Natural killer cell treated with Interleukin-12 subunit alpha and Interleukin-12 subunit beta and Interleukin-15 and Interleukin-18, amount 100 ng/mL, for 72 hours (primary cell): ENCODE results near the gene FLNC. TPM values are rescaled to one million over a fixed set of nuclear protein-coding genes. Genes with fewer than 3 reads are reported as not detected.

Experiments used
- ATAC-seq, 2 donors: fragments of 150-1000 bp; cut with Tn5 transposase in 1 of 2; sonication (Bioruptor Pico), chemical (Tn5 transposase) in 1 of 2; 2 replicates each; pipeline ENCODE4 v1.10.0; 2021
- DNase-seq: peaks from one replicate; pipeline ENCODE4 v3.0.0; 2022; ENCODE audit warnings: low spot score
- H3K27ac Mint-ChIP-seq, 2 donors: 1 replicate in 1 of 2; 2 replicates in 1 of 2; pipeline ENCODE4 v1.8.0; 2022; ENCODE audit warnings: mixed read lengths in 2 of 2, mild to moderate bottlenecking in 1 of 2, moderate library complexity in 1 of 2
- H3K27me3 Mint-ChIP-seq, 2 donors: 1 replicate in 1 of 2; 2 replicates in 1 of 2; pipeline ENCODE4 v1.8.0; 2022; ENCODE audit warnings: mixed read lengths in 2 of 2
- H3K36me3 Mint-ChIP-seq: one replicate; pipeline ENCODE4 v1.8.0; 2022; ENCODE audit warnings: mixed read lengths
- H3K4me1 Mint-ChIP-seq, 2 donors: 1 replicate in 1 of 2; 2 replicates in 1 of 2; pipeline ENCODE4 v1.8.0; 2022; ENCODE audit warnings: low read depth in 2 of 2, mixed read lengths in 2 of 2, mild to moderate bottlenecking in 1 of 2
- H3K4me3 Mint-ChIP-seq: one replicate; pipeline ENCODE4 v1.8.0; 2022; ENCODE audit warnings: mixed read lengths
- H3K9me3 Mint-ChIP-seq: 2 replicates; pipeline ENCODE4 v1.8.0; 2022; ENCODE audit warnings: mixed read lengths
- total RNA-seq, 2 donors: library from RNA; stranded (reverse); gene quantifications; one replicate each; pipeline ENCODE4 v1.2.3, GENCODE V29; 2022

Gene FLNC
- total RNA-seq, 2 donors from 2014 or later = not detected

DNA sequence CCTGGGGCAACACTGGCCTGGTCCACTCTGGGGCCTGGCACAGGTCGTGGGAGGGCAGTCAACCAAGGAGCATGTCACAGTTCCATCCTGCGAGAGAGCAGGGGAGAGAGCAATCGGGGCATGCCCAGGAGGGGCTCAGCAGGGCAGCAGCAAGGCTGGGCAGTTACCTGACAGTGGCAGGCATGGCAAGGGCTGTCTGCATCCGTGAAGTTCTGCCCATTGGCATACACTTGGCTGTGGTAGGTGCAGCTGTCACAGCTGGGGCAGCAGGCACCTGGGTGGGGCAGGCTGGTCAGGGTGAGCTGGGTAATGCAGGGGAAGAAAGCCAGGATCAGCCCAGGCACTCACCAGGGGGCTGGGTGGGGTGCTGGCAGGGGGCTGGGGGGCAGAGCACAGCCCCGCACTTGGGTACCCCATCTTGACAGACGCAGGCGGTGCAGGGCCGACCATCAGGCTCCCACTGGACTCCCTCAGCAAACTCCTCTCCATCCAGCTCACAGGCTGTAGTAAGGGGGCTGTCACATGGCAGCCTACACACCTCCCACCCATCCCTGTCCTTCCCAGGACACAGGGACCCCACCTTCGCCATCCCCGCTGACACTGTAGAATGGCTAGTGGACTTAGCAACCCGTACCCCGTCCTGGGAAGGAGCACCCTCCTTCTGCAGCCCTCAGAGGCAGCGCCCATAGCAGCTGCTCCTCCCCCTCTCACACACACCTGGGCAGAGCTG lies 62.5 kb downstream of the FLNC start:
- ATAC-seq = no peak
- no peak overlapping the region for H3K27ac Mint-ChIP-seq
- peak; percentile 58 for DNase-seq

DNA sequence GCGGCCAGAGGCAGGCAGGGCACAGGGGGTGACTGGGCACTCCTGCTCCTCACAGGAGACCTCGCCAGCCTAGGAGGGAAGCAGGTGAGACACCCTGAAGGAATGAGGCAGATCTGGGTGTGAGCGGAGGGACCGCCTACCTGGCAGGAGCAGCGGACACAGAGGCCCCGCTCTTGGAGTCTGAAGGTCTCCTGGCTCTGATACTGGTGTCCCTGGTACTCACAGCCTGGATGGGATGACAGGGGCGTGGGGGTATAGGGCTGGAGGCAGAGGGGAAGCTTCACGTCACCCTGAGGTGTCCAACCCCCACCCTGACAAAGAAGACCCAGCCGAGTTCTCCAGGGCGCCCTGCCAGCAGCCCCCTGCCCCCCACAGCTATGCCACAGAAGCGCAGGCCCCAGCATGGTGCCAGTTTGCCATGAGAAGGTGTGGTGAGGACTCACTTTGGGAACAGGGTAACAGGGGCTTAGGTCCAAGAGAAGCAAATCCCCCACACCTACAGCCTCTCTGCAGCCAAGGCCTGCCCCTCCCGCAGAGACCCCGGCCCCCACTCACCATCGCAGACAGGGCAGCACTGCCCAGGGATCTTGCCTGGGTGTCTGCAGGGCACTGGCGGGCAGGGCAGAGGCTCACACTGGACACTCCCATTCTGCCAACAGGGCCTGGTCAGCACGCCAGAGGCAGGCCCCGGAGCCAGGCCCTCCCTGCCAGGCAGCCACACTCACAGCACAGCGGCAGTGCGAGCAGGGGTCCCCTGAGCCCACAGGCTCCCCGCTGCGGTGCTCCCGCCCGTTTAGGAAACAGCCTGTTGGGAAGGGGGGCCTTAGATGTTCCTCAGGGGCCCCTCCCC lies 63.3 kb downstream of the FLNC start:
- ATAC-seq (no peak), DNase-seq (peak; percentile 49)
- H3K36me3 Mint-ChIP-seq = no peaks in the 10 kb centered on the region
- H3K27me3 Mint-ChIP-seq = peaks cover 4 to 11% of the 10 kb centered on the region in 2 donors
- no peaks in the 10 kb centered on the region for H3K9me3 Mint-ChIP-seq
- H3K4me3 Mint-ChIP-seq = no peak overlapping the region
- H3K27ac Mint-ChIP-seq = no peak overlapping the region
- no peaks in the 10 kb centered on the region for H3K4me1 Mint-ChIP-seq

More for the DNA sequence above, 62.5 kb downstream of the FLNC start:
- H3K9me3 Mint-ChIP-seq = no peaks in the 10 kb centered on the region
- no peaks in the 10 kb centered on the region for H3K4me1 Mint-ChIP-seq
- no peak overlapping the region for H3K4me3 Mint-ChIP-seq
- no peaks in the 10 kb centered on the region for H3K36me3 Mint-ChIP-seq
- H3K27me3 Mint-ChIP-seq = peaks cover 3 to 11% of the 10 kb centered on the region in 2 donors

DNA sequence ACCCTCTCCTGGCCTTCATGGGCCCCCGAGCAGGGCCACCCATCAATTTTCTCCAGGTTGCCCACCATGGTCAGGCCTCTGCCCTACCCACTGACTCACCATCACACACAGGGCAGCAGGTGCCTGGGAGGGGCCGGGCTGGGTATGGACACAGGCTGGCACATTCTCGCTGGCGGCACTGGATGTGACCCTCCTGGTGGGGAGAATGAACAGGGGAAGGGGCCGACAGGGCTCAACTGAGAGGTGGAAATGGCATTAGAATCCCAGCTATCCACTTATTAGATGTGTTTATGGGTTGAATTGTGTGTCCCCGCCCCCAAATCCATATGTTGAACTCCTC lies 63.9 kb downstream of the FLNC start:
- Mint-ChIP-seq H3K4me1 (no peaks in the 10 kb centered on the region), H3K9me3 (no peaks in the 10 kb centered on the region), H3K27ac (no peak overlapping the region), H3K27me3 (peaks cover 6 to 11% of the 10 kb centered on the region in 2 donors), H3K4me3 (no peak overlapping the region), H3K36me3 (no peaks in the 10 kb centered on the region)
- DNase-seq (peak; percentile 60), ATAC-seq (no peak)

DNA sequence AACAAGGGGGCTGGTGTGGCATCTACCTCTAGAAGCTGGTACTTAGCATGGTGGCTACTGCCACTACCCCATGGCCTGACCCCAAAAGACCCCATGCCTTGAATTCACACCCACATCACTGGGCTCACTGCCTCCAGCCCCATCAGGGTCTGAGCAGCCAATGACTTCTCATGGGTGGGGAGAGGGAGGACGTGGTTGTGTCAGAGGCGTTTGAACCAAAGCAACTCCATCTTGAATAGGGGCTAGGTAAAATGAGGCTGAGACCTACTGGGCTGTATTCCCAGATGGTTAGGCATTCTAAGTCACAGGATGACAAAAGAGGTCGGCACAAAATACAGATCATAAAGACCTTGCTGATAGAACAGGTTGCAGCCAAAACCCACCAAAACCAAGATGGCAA lies 65.1 kb downstream of the FLNC start:
- no peak for ATAC-seq
- H3K27me3 Mint-ChIP-seq = peaks cover 0 to 3% of the 10 kb centered on the region in 2 donors
- no peak overlapping the region for H3K4me3 Mint-ChIP-seq
- peak; percentile 34 for DNase-seq
- no peaks in the 10 kb centered on the region for H3K36me3 Mint-ChIP-seq
- no peaks in the 10 kb centered on the region for H3K4me1 Mint-ChIP-seq
- H3K27ac Mint-ChIP-seq = no peak overlapping the region
- no peaks in the 10 kb centered on the region for H3K9me3 Mint-ChIP-seq

DNA sequence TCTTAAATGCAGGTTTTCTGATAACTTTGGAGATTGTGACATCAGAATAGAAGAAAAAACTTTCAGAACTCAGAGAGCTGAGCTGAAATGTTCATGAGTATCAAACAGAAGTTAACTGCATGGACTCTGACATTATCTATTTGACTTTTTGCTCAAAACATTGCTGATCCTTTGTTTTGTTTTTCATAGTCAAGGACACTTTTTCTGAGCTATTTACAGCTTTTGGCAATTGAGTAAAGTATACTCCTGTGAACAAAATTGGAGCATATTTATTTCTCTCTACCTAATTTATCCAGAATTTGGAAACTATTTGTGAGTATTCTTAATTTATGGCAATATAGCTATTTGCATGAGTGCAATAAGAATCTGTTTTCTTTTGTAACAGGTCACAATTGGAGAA lies 69.2 kb downstream of the FLNC start:
- no peak for ATAC-seq
- peaks cover 5 to 14% of the 10 kb centered on the region in 2 donors for H3K27me3 Mint-ChIP-seq
- H3K9me3 Mint-ChIP-seq = no peaks in the 10 kb centered on the region

DNA sequence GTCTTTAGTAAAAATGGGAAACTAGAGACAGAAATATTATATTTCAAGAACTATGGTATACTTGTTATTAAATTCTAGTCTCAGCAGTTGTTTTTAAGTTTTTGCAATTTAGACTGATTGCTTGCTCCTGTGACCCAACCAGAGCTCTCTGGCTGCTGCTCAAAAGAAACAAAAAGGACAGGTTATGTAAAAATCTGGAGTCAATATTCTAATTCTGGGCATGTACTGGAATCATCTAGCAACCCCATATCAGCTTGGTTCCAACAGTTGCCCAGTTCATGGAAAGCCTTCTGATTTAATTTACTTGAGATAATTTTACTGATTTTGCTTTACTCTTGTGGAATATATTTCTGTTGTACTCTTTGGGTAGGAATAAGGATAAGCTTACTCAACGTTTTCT lies 70.0 kb downstream of the FLNC start:
- DNase-seq (peak; percentile 5), ATAC-seq (no peak)
- H3K36me3 Mint-ChIP-seq = no peaks in the 10 kb centered on the region
- no peak overlapping the region for H3K27ac Mint-ChIP-seq
- peaks cover 0 to 4% of the 10 kb centered on the region in 2 donors for H3K4me1 Mint-ChIP-seq
- H3K4me3 Mint-ChIP-seq = no peak overlapping the region
- peaks cover 5 to 18% of the 10 kb centered on the region in 2 donors for H3K27me3 Mint-ChIP-seq
- no peaks in the 10 kb centered on the region for H3K9me3 Mint-ChIP-seq

More for the DNA sequence above, 69.2 kb downstream of the FLNC start:
- H3K27ac Mint-ChIP-seq = no peak overlapping the region
- no peaks in the 10 kb centered on the region for H3K36me3 Mint-ChIP-seq
- H3K4me3 Mint-ChIP-seq = no peak overlapping the region
- peaks cover 0 to under 1% of the 10 kb centered on the region in 2 donors for H3K4me1 Mint-ChIP-seq
- no peak for DNase-seq

DNA sequence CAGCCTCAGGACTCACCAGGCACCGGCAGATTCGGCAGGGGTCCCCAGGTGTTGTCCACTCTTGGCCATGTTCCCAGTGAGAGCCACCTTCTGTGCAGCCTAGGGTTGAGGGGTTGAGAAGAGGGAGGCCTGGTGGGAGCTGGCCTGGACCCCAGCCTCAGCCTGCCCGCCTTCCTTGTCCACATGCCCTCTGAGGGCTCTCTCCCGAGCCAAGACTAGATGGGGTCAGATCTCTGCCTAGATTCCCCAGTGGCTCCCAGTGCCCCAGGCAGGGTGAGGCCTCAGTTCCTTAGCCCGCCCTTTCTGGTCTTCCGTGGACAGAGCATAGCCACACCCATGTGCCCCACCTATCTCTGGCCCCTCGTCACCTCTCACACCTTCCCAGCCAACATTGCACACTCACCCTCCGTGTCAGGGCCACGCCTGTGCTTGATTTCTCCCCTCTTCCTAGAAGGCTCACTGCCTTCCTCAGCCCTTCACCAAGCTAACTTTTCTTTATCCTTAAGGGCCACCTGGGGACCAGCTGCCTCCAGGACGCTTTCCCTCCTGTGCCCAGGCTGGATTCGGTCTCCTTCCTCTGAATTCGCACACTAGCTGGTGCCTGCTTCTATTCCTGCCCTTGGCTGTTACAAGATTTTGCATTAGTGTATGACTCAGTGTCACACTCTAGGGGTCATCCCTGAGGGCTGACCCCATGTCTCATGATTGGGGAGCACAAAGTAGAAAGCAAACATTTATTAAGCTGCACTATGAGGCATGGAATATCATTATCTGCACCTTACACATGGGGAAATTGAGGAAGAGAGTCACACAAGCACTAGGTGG lies 72.8 kb downstream of the FLNC start:
- no peak overlapping the region for H3K4me3 Mint-ChIP-seq
- peak; percentile 34 for DNase-seq
- no peak overlapping the region for H3K27ac Mint-ChIP-seq
- H3K4me1 Mint-ChIP-seq = peaks cover 0 to 4% of the 10 kb centered on the region in 2 donors
- ATAC-seq = peak in 1 of 2 donors; percentile 34
- H3K9me3 Mint-ChIP-seq = no peaks in the 10 kb centered on the region
- H3K27me3 Mint-ChIP-seq = peaks cover 17 to 22% of the 10 kb centered on the region in 2 donors
- H3K36me3 Mint-ChIP-seq = no peaks in the 10 kb centered on the region

DNA sequence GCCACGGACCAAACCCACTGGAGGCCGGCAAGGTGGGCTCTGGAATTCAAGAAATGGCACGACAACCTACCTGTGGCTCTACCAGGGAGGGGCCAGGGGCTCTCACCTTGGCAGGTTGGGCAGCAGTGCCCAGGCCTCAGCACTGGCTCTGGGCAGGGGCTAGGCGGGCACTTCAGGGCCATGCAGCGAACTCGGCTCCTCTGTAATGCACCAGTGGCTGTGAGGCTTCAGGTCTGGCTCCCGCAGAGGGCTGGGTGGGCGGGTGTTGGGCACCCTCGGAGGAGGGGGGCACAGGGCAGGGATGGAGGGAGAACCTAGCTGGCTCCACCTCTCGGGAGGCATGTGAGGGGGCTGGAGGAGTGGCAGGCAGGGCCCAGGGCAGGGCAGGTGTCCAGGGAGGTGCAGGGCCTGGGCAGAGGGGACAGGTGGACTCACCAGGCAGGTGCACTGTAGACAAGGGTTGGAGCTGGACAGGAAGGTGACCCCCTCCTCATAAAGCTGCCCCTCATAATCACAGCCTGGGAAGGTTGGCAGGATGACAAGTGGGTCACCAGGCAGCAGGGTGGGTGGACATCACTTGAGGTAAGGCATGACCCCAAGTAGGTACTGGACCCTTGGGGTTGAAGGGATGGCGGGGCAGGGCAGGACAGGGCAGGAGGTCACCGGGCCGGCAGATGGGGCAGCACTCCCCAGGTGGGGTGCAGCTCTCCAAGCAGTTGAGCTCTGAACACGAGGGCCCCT lies 73.6 kb downstream of the FLNC start:
- peaks cover 21 to 22% of the 10 kb centered on the region in 2 donors for H3K27me3 Mint-ChIP-seq
- H3K4me3 Mint-ChIP-seq = no peak overlapping the region

DNA sequence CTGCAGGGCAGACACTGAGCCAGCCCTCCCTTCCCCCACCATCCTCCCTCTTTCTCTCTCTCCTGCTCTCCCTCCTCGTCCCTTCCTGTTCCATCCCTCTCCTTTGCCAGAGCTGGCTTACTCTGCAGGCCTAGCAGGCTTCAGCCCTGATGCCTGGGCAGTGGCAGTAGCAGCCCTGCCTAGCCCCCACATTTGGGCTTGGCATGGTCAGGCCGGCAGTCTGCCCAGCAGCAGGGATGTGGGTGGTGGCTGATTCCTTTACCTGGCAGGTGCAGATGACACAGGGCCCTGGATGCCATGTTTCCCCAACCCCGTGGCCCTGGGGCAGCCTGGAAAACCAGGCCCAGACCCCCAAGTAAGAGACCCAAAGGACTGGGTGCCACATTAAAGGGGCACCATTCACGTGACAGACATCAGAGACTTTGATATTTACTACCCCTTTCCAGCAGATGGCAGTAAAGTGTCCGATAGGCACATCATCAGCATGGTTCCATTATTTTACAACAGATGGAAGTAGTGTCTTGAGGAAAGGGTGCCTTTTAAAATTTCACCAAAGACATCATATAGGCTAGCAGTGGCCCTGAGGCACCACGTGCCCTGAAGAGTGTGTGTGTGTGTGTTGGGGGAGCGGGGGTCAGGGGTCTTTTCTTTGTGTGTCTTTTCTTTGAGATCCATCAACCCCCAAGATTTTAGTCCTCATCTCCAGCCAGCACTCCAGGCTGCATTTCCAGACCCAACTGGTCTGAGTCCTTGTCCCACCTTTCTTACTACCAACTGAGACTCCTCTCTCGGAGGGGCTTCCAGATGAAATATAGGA lies 74.4 kb downstream of the FLNC start:
- Mint-ChIP-seq H3K36me3 (no peaks in the 10 kb centered on the region), H3K4me1 (peaks cover 0 to 4% of the 10 kb centered on the region in 2 donors), H3K9me3 (no peaks in the 10 kb centered on the region), H3K27ac (no peak overlapping the region), H3K27me3 (peaks cover 25 to 26% of the 10 kb centered on the region in 2 donors), H3K4me3 (no peak overlapping the region)
- ATAC-seq (peak; percentile 47 to 60), DNase-seq (peak; percentile 57)

More for the DNA sequence above, 73.6 kb downstream of the FLNC start:
- peaks cover 0 to 4% of the 10 kb centered on the region in 2 donors for H3K4me1 Mint-ChIP-seq
- no peaks in the 10 kb centered on the region for H3K9me3 Mint-ChIP-seq
- ATAC-seq (peak in 1 of 2 donors; percentile 10), DNase-seq (peak; percentile 56)
- H3K27ac Mint-ChIP-seq = no peak overlapping the region
- no peaks in the 10 kb centered on the region for H3K36me3 Mint-ChIP-seq

DNA sequence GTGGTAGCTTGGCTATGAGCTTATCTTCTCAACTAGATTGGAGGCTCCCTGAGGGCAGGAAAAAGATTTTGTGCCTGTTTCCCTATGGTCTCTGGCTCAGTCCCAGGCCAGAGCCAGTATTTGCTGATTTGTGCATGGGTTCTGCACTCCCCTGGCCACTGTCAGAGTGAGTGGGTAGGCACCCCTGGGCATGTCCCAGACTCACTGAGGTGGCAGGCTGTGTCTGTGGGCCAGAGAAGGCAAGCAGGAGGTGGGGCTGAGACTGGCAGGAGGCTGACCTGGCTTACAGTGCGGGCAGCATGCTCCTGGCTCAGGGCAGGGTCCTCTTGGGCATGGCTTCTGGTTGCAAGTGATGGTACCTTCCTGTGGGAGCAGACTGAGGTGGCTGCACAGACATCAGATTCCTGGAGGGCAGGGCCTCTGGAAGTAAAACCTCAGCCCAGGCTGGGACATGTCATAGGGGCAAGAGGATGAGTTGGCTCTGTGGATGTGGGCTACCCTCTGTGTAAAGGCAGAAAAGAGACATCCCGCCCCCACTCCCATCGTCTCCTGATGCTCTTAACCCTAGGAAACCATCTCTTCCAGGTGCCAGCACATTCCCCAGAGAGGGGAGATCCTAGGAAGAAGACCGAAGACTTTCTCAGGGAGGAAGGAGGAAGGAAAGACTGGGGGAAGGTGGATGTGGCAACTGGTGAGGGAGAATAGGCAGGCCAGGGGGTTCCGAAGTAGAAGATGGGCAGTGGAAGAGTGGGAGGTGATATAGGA lies 76.0 kb downstream of the FLNC start:
- H3K27me3 Mint-ChIP-seq = peaks cover 35 to 36% of the 10 kb centered on the region in 2 donors
- DNase-seq = no peak

DNA sequence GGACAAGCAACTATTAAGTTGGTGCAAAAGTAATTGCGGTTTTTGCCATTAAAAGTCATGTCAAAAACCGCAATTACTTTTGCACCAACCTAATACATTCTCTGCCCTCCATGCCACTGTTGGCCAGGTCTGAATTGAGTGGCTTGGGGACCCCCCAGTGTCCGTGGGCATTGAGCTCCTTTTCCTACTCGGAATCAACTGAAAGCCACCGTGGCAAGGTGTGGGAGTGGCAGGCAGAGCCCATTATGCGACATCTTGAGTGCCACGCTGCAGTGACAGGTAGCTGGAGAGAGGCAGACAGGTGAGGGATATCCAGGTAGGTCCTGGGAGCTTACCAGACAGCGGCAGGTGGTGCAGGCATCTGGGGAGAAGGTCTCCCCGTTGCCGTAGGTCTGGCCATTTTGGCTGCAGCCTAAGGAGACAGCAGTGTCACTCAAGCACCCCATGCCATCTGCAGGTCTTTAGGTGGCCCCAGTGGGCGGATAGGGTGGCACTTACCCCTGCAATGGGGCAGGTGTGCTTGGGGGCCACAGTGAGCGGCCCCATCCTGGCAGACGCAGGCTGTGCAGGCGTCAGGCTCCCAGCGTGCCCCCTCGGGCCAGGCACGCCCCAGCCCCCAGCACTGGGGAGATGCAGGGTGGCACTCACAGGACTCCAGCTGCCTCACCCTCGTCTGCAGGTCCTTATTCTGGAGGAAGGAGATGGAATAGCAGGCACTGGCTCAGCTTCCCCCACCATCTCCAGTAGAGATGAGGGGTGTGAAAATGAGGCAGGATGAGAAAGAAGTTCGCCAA lies 76.8 kb downstream of the FLNC start:
- ATAC-seq = no peak
- Mint-ChIP-seq H3K36me3 (no peaks in the 10 kb centered on the region), H3K4me1 (peaks cover 0 to 4% of the 10 kb centered on the region in 2 donors), H3K4me3 (no peak overlapping the region), H3K27me3 (peaks cover 34 to 37% of the 10 kb centered on the region in 2 donors), H3K27ac (no peak overlapping the region), H3K9me3 (no peaks in the 10 kb centered on the region)
- DNase-seq = no peak

More for the DNA sequence above, 76.0 kb downstream of the FLNC start:
- Mint-ChIP-seq H3K27ac (no peak overlapping the region), H3K4me1 (peaks cover 0 to 4% of the 10 kb centered on the region in 2 donors), H3K36me3 (no peaks in the 10 kb centered on the region), H3K4me3 (no peak overlapping the region), H3K9me3 (no peaks in the 10 kb centered on the region)
- ATAC-seq = no peak
